ENCODE results near the gene LARP1. TPM values are rescaled to one million over a fixed set of nuclear protein-coding genes. Genes with fewer than 3 reads are reported as not detected.

LARP1 gene
- total and polyA plus RNA-seq, 10 of the 15 experiments (the other 5 are each of a cell fraction or from before 2014, with no cell fraction given): 22.6 to 227 (median 60.8) TPM

- ATAC-seq (peak; percentile 10; the same call in 1 of the 3 replicates), FAIRE-seq (no peak), DNase-seq (ENCODE audit: low read depth, low spot score) (no peak)
- Histone ChIP-seq H3K9ac (ENCODE audit: control insufficient read depth, insufficient read depth, low read length) (no peak overlapping the region), H3K4me1 (ENCODE audit: control insufficient read depth, insufficient read depth, low read length) (peaks cover 39% of the 10 kb centered on the region), H3K36me3 (ENCODE audit: control insufficient read depth in 2 of 2, insufficient read depth in 2 of 2, low read length in 1 of 2) (peaks cover 2 to 4% of the 10 kb centered on the region in 2 experiments), H3K4me2 (ENCODE audit: control insufficient read depth, insufficient read depth) (no peak overlapping the region), H4K20me1 (ENCODE audit: control insufficient read depth, insufficient read depth) (peaks cover 17% of the 10 kb centered on the region), H3K4me3 (no peak overlapping the region), H3K27me3 (replicated peaks in 1 of 2; ENCODE audit: control insufficient read depth in 2 of 2, insufficient read depth in 2 of 2, low read length in 1 of 2) (no peaks in the 10 kb centered on the region), H2AFZ (ENCODE audit: control insufficient read depth, low read depth, low read length) (no peak overlapping the region), H3K9me3 (replicated peaks; ENCODE audit: control insufficient read depth, insufficient read depth, low read length) (no peaks in the 10 kb centered on the region), H3K79me2 (ENCODE audit: control insufficient read depth, insufficient read depth, low read length) (peaks cover 95% of the 10 kb centered on the region), H3K27ac (ENCODE audit: control insufficient read depth, insufficient read depth) (no peak overlapping the region)
- TF ChIP-seq FOXM1 (IDR thresholded peaks at IDR 0.05; ENCODE audit: low read depth, low read length) (no peak), KDM1A (IDR thresholded peaks at IDR 0.05; ENCODE audit: borderline replicate concordance) (no peak), TBL1XR1 (IDR thresholded peaks at IDR 0.05; ENCODE audit: low read depth, low read length) (no peak)
- no TSS peak for BruUV-seq (replicated peaks)
- WGBS (ENCODE audit: insufficient coverage, insufficient replicate concordance, low lambda C conversion rate, missing lambda C conversion rate): 96% methylated on average over 4 of the region's 4 CpGs
- ChIA-PET SMC1A (ENCODE audit: uncharacterized antibody, unreplicated experiment) (no interaction called here), RAD21 (ENCODE audit: unreplicated experiment) (no interaction called here), CTCF (interaction anchor here (1.4 kb wide), 2 partner anchors 12 to 128 kb away, joined by 3 read pairs; no protein-coding TSS in a partner anchor), POLR2A (no interaction called here)
- in situ Hi-C loops (cut with MboI) (no loop called here), intact Hi-C loops (cut with micrococcal nuclease; ENCODE audit: unreplicated experiment) (no loop called here)
These were observed 23.9 kb downstream of the LARP1 start for GRCh38 chr5:154779105-154779504.

- ChIA-PET RAD21 (ENCODE audit: unreplicated experiment) (no interaction called here), CTCF (interaction anchor here (0.7 to 1.5 kb wide), 3 partner anchors 13 to 269 kb away, joined by 3 read pairs; no protein-coding TSS in a partner anchor), POLR2A (no interaction called here), SMC1A (ENCODE audit: uncharacterized antibody, unreplicated experiment) (interaction anchor here (1.0 to 1.2 kb wide), 2 partner anchors 22 to 103 kb away, joined by 3 to 5 read pairs; no protein-coding TSS in a partner anchor)
- Histone ChIP-seq H3K79me2 (ENCODE audit: control insufficient read depth, insufficient read depth, low read length) (peaks cover 95% of the 10 kb centered on the region), H3K4me1 (ENCODE audit: control insufficient read depth, insufficient read depth, low read length) (peaks cover 48% of the 10 kb centered on the region), H3K9me3 (replicated peaks; ENCODE audit: control insufficient read depth, insufficient read depth, low read length) (no peaks in the 10 kb centered on the region), H3K9ac (ENCODE audit: control insufficient read depth, insufficient read depth, low read length) (0 out of 2 replicates have a peak overlapping the region, but pooled peaks have one; percentile 24), H3K27me3 (replicated peaks in 1 of 2; ENCODE audit: control insufficient read depth in 2 of 2, insufficient read depth in 2 of 2, low read length in 1 of 2) (no peaks in the 10 kb centered on the region), H2AFZ (ENCODE audit: control insufficient read depth, low read depth, low read length) (no peak overlapping the region), H4K20me1 (ENCODE audit: control insufficient read depth, insufficient read depth) (peaks cover 18% of the 10 kb centered on the region), H3K36me3 (ENCODE audit: control insufficient read depth in 2 of 2, insufficient read depth in 2 of 2, low read length in 1 of 2) (peaks cover 0 to 2% of the 10 kb centered on the region in 2 experiments), H3K4me2 (ENCODE audit: control insufficient read depth, insufficient read depth) (peak overlapping the region; percentile 77), H3K27ac (ENCODE audit: control insufficient read depth, insufficient read depth) (peak overlapping the region; percentile 66), H3K4me3 (0 out of 2 replicates have a peak overlapping the region, but pooled peaks have one; percentile 5)
- in situ Hi-C loops (cut with MboI): no loop called here
- no peak for FAIRE-seq
- WGBS (ENCODE audit: insufficient coverage, insufficient replicate concordance, low lambda C conversion rate, missing lambda C conversion rate): 5% methylated on average over 1 of the region's 1 CpG
- BruUV-seq (replicated peaks): no TSS peak
- intact Hi-C loops (cut with micrococcal nuclease; ENCODE audit: unreplicated experiment): no loop called here
- no peak for DNase-seq (ENCODE audit: low read depth, low spot score)
- peak; percentile 41 for ATAC-seq
- no peak for TF ChIP-seq E2F4 (IDR thresholded peaks at IDR 0.05; ENCODE audit: low read depth, low read length)
- no peak for TF ChIP-seq ZZZ3 (IDR thresholded peaks at IDR 0.05; ENCODE audit: control insufficient read depth, insufficient read length, low read depth)
- TF ChIP-seq IKZF1 (conservative IDR thresholded peaks at IDR 0.05): peak; percentile 77
- 0 out of 2 replicates have a peak, but pooled peaks have one; percentile 48 for TF ChIP-seq NFIC (IDR thresholded peaks at IDR 0.05; ENCODE audit: low read depth, low read length)
- no peak for TF ChIP-seq KAT2A (conservative IDR thresholded peaks at IDR 0.05; ENCODE audit: control insufficient read depth, low read depth, low read length)
- peak; percentile 89 for TF ChIP-seq EED (IDR thresholded peaks at IDR 0.05; ENCODE audit: low read depth)
- 0 out of 4 replicates have a peak, but pooled peaks of 1 of the 2 experiments have one; percentile 9 for TF ChIP-seq BHLHE40 (IDR thresholded peaks at IDR 0.05; ENCODE audit: borderline replicate concordance in 1 of 2, low read depth in 2 of 2, low read length in 1 of 2)
- no peak for TF ChIP-seq ZNF207 (IDR thresholded peaks at IDR 0.05; ENCODE audit: borderline replicate concordance)
- no peak for TF ChIP-seq EP300 (IDR thresholded peaks at IDR 0.05; ENCODE audit: borderline replicate concordance in 1 of 2, control insufficient read depth in 1 of 2, low read depth in 2 of 2, low read length in 2 of 2)
- TF ChIP-seq EGR1 (IDR thresholded peaks at IDR 0.05; ENCODE audit: borderline replicate concordance in 1 of 2, low read depth in 2 of 2, low read length in 2 of 2): no peak
- TF ChIP-seq ZSCAN29 (IDR thresholded peaks at IDR 0.05): no peak
- TF ChIP-seq NR2F1 (conservative IDR thresholded peaks at IDR 0.05): peak; percentile 58; the same call in 1 of the 2 replicates
- no peak for TF ChIP-seq RFX5 (IDR thresholded peaks at IDR 0.05; ENCODE audit: low read depth, low read length)
These were observed 25.0 kb downstream of the LARP1 start for GRCh38 chr5:154780128-154780527.

Data from GM12878 (cell line).